Esophagus muscularis mucosa (tissue), 4 donors: Measurements from ENCODE around the gene DOCK8.

Experiments
- EP300 ChIP-seq: sonication (generic); formaldehyde crosslinking; IDR thresholded peaks from one replicate; pipeline ENCODE4 v1.6.1; 2017; ENCODE audit warnings: antibody characterized with exemption
- POLR2A ChIP-seq: fragments of 450-650 bp; IDR thresholded peaks from one replicate; pipeline ENCODE4 v1.6.1; 2017; ENCODE audit warnings: antibody characterized with exemption, moderate library complexity, mild to moderate bottlenecking, low read depth
- POLR2AphosphoS5 ChIP-seq, 2 donors: sonication (generic); formaldehyde crosslinking; IDR thresholded peaks; one replicate each; pipeline ENCODE4 v1.6.1; 2017; ENCODE audit warnings: antibody characterized with exemption in 2 of 2
- TF ChIP-seq, protein P1 (sequence below), 3 experiments: fragments of 200-600 bp in 2 of 3; fragments of 450-650 bp in 1 of 3; sonication (generic) in 2 of 3; IDR thresholded peaks; one replicate each; pipeline ENCODE4 v1.5.1; 2017 to 2019; ENCODE audit warnings: antibody characterized with exemption in 3 of 3, mild to moderate bottlenecking in 2 of 3, moderate library complexity in 1 of 3

DNA sequence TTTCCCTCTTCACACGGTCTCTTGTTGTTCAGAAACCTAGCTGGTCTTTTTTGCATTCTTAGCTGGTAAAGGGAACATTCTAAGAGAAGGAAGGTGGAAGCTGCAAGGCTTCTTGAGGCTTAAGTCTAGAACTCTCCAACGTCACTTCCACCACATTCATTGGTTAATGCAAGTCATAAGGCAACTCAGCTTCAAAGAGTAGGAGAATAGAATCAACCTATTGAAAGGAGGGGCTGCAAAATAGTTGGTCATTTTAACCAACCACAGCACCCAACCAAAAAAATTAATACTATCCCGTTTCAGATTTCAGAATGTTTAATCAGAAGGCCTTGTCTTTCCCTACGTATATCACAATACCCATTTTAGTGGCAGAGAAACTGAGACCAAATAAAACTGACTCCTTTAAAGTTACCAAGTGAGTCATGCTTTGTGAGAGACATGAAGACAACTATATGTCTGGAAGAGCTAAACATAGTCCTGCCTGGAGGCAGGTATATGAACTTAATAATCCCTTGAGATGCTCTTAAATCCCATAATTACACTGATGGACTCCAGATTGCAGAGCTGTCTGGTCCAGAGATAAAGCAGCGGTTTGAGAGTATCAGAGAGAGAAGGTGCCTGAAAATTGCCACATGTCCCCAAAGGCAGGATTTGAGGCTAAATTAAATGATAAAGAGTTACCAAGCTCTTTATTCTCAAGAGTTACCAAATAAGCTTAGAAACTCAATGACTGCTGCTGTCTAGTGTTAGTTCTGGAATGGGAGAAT is 14.4 kb downstream of the DOCK8 start:
- TF ChIP-seq, protein P1, sequence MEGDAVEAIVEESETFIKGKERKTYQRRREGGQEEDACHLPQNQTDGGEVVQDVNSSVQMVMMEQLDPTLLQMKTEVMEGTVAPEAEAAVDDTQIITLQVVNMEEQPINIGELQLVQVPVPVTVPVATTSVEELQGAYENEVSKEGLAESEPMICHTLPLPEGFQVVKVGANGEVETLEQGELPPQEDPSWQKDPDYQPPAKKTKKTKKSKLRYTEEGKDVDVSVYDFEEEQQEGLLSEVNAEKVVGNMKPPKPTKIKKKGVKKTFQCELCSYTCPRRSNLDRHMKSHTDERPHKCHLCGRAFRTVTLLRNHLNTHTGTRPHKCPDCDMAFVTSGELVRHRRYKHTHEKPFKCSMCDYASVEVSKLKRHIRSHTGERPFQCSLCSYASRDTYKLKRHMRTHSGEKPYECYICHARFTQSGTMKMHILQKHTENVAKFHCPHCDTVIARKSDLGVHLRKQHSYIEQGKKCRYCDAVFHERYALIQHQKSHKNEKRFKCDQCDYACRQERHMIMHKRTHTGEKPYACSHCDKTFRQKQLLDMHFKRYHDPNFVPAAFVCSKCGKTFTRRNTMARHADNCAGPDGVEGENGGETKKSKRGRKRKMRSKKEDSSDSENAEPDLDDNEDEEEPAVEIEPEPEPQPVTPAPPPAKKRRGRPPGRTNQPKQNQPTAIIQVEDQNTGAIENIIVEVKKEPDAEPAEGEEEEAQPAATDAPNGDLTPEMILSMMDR (IDR thresholded peaks at IDR 0.05): no peak
- TF ChIP-seq POLR2A (no peak), POLR2AphosphoS5 (IDR thresholded peaks at IDR 0.05) (no peak), EP300 (no peak)
